Thymus (tissue), 11 donors: ENCODE data around the gene MROH7. TPM values are rescaled to one million over a fixed set of nuclear protein-coding genes. Genes with fewer than 3 reads are reported as not detected.

Experiments used
- DNase-seq, 9 donors: peaks; one replicate each; pipeline ENCODE4 v3.0.0-alpha.2; 2013; ENCODE audit warnings: low spot score in 9 of 9, low read depth in 6 of 9, missing footprints in 1 of 9
- H3K27ac ChIP-seq, 2 donors: one replicate each; pipeline ENCODE4 v1.5.1; 2013; ENCODE audit warnings: control low read depth in 1 of 2, low read depth in 1 of 2, low read length in 1 of 2, mild to moderate bottlenecking in 1 of 2, moderate library complexity in 1 of 2
- H3K27me3 ChIP-seq, 2 donors: one replicate each; pipeline ENCODE4 v1.5.1; 2013; ENCODE audit warnings: low read length in 1 of 2; ENCODE audit not compliant: control insufficient read depth in 2 of 2, insufficient read depth in 1 of 2
- H3K36me3 ChIP-seq, 2 donors: one replicate each; pipeline ENCODE4 v1.5.1; 2013; ENCODE audit warnings: low read length in 1 of 2, mild to moderate bottlenecking in 1 of 2, moderate library complexity in 1 of 2; ENCODE audit not compliant: control insufficient read depth in 2 of 2, insufficient read depth in 2 of 2
- H3K4me1 ChIP-seq, 2 donors: one replicate each; pipeline ENCODE4 v1.5.1; 2013; ENCODE audit warnings: low read length in 2 of 2; ENCODE audit not compliant: control insufficient read depth in 2 of 2, insufficient read depth in 2 of 2
- H3K4me3 ChIP-seq, 2 donors: one replicate each; pipeline ENCODE4 v1.5.1; 2013; ENCODE audit warnings: low read length in 2 of 2, control low read depth in 1 of 2, mild to moderate bottlenecking in 1 of 2
- H3K9me3 ChIP-seq, 2 donors: one replicate each; pipeline ENCODE4 v1.5.1; 2013; ENCODE audit warnings: low read length in 1 of 2, mild to moderate bottlenecking in 1 of 2; ENCODE audit not compliant: control insufficient read depth in 2 of 2, insufficient read depth in 1 of 2
- WGBS: extraction: QIAGEN DNeasy Blood & Tissue Kit; methylation state at CpG from one replicate; pipeline ENCODE4 v1.1.7; 2013; 5-methylcytosine and 5-hydroxymethylcytosine counted together
- polyA plus RNA-seq: library from polyadenylated mRNA; stranded (reverse); fragments of 200-250 nt; gene quantifications from one replicate; pipeline ENCODE4 v1.2.3, GENCODE V29; 2013
- total RNA-seq: library from RNA; stranded (reverse); fragments of 120-200 nt; gene quantifications from one replicate; pipeline ENCODE4 v1.2.4, GENCODE V29; 2013
- donor health status: healthy.

MROH7 gene
- total and polyA plus RNA-seq, 2 donors: 0.24 to 1.1 TPM

- DNase-seq: no peak
- Histone ChIP-seq H3K9me3 (no peaks in the 10 kb centered on the region), H3K27me3 (no peaks in the 10 kb centered on the region), H3K4me3 (no peak overlapping the region), H3K36me3 (no peaks in the 10 kb centered on the region), H3K4me1 (peaks cover 25 to 31% of the 10 kb centered on the region in 2 donors), H3K27ac (no peak overlapping the region)
- WGBS: 98% methylated on average over 10 of the region's 10 CpGs
Measured at GRCh38 chr1:54601730-54602129, 39.9 kb upstream of the MROH7 start.

GRCh38 chr1:54602554-54602953, 39.0 kb upstream of the MROH7 start:
- peaks cover 25 to 33% of the 10 kb centered on the region in 2 donors for H3K4me1 ChIP-seq
- H3K27me3 ChIP-seq: no peaks in the 10 kb centered on the region
- no peaks in the 10 kb centered on the region for H3K36me3 ChIP-seq
- WGBS: 96% methylated on average over 18 of the region's 18 CpGs
- no peak overlapping the region for H3K4me3 ChIP-seq
- H3K27ac ChIP-seq: no peak overlapping the region
- DNase-seq: no peak
- no peaks in the 10 kb centered on the region for H3K9me3 ChIP-seq

GRCh38 chr1:54603241-54603640, 38.3 kb upstream of the MROH7 start:
- no peak overlapping the region for H3K4me3 ChIP-seq
- no peak overlapping the region for H3K27ac ChIP-seq
- no peak for DNase-seq
- no peaks in the 10 kb centered on the region for H3K27me3 ChIP-seq
- WGBS: 95% methylated on average over 6 of the region's 6 CpGs
- no peaks in the 10 kb centered on the region for H3K9me3 ChIP-seq
- H3K4me1 ChIP-seq: peaks cover 25 to 33% of the 10 kb centered on the region in 2 donors
- no peaks in the 10 kb centered on the region for H3K36me3 ChIP-seq

- no peaks in the 10 kb centered on the region for H3K27me3 ChIP-seq
- peaks cover 25 to 33% of the 10 kb centered on the region in 2 donors for H3K4me1 ChIP-seq
- DNase-seq: peak in 1 of 9 donors; percentile 7
- H3K27ac ChIP-seq: peak overlapping the region; percentile 38 to 47
- no peaks in the 10 kb centered on the region for H3K36me3 ChIP-seq
- no peaks in the 10 kb centered on the region for H3K9me3 ChIP-seq
- no peak overlapping the region for H3K4me3 ChIP-seq
- WGBS: 60% methylated on average over 7 of the region's 7 CpGs
Measured at GRCh38 chr1:54604051-54604450, 37.5 kb upstream of the MROH7 start.

GRCh38 chr1:54604572-54605370, 36.8 kb upstream of the MROH7 start:
- 45% methylated on average over 13 of the region's 13 CpGs for WGBS
- H3K27ac ChIP-seq: peak overlapping the region; percentile 38 to 47
- peak; percentile 32 to 88 (median 68) for DNase-seq

GRCh38 chr1:54606096-54606989, 35.2 kb upstream of the MROH7 start:
- H3K4me3 ChIP-seq: no peak overlapping the region
- H3K4me1 ChIP-seq: peaks cover 25 to 33% of the 10 kb centered on the region in 2 donors
- no peaks in the 10 kb centered on the region for H3K27me3 ChIP-seq
- H3K36me3 ChIP-seq: no peaks in the 10 kb centered on the region
- H3K9me3 ChIP-seq: no peaks in the 10 kb centered on the region
- 74% methylated on average over 9 of the region's 9 CpGs for WGBS
- DNase-seq: peak in 1 of 9 donors; percentile 35
- no peak overlapping the region for H3K27ac ChIP-seq

More at GRCh38 chr1:54604572-54605370, 36.8 kb upstream of the MROH7 start:
- Histone ChIP-seq H3K4me1 (peaks cover 25 to 33% of the 10 kb centered on the region in 2 donors), H3K4me3 (no peak overlapping the region), H3K9me3 (no peaks in the 10 kb centered on the region), H3K27me3 (no peaks in the 10 kb centered on the region), H3K36me3 (no peaks in the 10 kb centered on the region)

GRCh38 chr1:54606990-54607325, 34.6 kb upstream of the MROH7 start:
- 98% methylated on average over 13 of the region's 13 CpGs for WGBS
- H3K4me3 ChIP-seq: no peak overlapping the region
- H3K4me1 ChIP-seq: peaks cover 25 to 33% of the 10 kb centered on the region in 2 donors
- H3K36me3 ChIP-seq: no peaks in the 10 kb centered on the region
- H3K27ac ChIP-seq: no peak overlapping the region
- H3K27me3 ChIP-seq: no peaks in the 10 kb centered on the region
- no peak for DNase-seq
- H3K9me3 ChIP-seq: no peaks in the 10 kb centered on the region

GRCh38 chr1:54607821-54608565, 33.6 kb upstream of the MROH7 start:
- Histone ChIP-seq H3K27ac (no peak overlapping the region), H3K4me3 (no peak overlapping the region), H3K27me3 (no peaks in the 10 kb centered on the region), H3K36me3 (no peaks in the 10 kb centered on the region), H3K9me3 (no peaks in the 10 kb centered on the region), H3K4me1 (peaks cover 25 to 33% of the 10 kb centered on the region in 2 donors)
- no peak for DNase-seq
- WGBS: 95% methylated on average over 19 of the region's 19 CpGs
